ENCODE results near the gene ETNPPL.

Gene ETNPPL

DNA sequence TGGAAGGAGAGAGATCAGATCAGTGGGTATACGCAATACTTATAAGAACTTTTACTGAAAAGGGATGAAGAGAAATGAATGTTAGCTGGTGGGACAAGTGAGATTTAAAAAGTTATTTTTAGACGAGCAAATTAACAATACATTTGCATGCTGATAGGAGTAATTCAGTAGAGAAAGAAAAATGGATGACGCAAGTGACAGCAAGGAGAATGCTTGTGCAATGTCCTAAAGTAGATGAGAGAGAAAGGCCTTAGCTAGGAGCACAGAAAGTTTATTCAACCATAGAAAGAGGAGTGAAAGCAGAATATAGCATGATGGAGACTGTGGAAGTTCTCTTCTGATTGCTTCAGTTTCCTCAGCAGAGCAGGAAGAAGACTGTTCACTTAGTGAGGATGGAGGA, 66.7 kb downstream of the ETNPPL start:
- TF ChIP-seq, protein P1, sequence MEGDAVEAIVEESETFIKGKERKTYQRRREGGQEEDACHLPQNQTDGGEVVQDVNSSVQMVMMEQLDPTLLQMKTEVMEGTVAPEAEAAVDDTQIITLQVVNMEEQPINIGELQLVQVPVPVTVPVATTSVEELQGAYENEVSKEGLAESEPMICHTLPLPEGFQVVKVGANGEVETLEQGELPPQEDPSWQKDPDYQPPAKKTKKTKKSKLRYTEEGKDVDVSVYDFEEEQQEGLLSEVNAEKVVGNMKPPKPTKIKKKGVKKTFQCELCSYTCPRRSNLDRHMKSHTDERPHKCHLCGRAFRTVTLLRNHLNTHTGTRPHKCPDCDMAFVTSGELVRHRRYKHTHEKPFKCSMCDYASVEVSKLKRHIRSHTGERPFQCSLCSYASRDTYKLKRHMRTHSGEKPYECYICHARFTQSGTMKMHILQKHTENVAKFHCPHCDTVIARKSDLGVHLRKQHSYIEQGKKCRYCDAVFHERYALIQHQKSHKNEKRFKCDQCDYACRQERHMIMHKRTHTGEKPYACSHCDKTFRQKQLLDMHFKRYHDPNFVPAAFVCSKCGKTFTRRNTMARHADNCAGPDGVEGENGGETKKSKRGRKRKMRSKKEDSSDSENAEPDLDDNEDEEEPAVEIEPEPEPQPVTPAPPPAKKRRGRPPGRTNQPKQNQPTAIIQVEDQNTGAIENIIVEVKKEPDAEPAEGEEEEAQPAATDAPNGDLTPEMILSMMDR (IDR thresholded peaks at IDR 0.05; ENCODE audit: unreplicated experiment in 3 of 3) = no peak
- Mint-ChIP-seq H3K27ac (no peak overlapping the region), H3K36me3 (ENCODE audit: low read depth) (no peaks in the 10 kb centered on the region), H3K4me1 (no peaks in the 10 kb centered on the region), H3K27me3 (ENCODE audit: low read depth) (no peaks in the 10 kb centered on the region), H3K9me3 (no peaks in the 10 kb centered on the region), H3K4me3 (no peak overlapping the region)

DNA sequence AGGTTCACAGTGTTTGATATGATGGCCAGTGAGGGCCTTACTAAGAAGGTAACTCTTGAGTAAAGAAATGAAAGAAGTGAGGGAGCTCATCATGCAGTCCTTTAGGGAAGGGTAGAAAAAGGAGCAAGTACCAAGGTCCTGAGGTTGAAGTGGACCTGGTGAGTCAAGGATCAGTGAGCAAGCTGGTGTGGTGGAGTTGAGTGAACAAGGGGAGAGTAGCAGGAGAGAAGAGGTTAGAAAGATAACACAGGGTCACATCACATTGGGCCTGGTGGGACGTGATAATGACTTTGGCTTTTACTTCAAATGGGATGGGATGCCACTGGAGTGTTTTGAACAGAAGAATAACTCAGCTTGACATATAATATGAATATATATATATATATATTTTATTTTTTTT, 67.8 kb downstream of the ETNPPL start:
- H3K4me1 Mint-ChIP-seq = no peaks in the 10 kb centered on the region
- no peak overlapping the region for H3K27ac Mint-ChIP-seq
- TF ChIP-seq, protein P1 (IDR thresholded peaks at IDR 0.05; ENCODE audit: unreplicated experiment in 3 of 3) = no peak
- no peaks in the 10 kb centered on the region for H3K36me3 Mint-ChIP-seq (ENCODE audit: low read depth)
- H3K27me3 Mint-ChIP-seq (ENCODE audit: low read depth) = no peaks in the 10 kb centered on the region
- H3K9me3 Mint-ChIP-seq = no peaks in the 10 kb centered on the region
- no peak overlapping the region for H3K4me3 Mint-ChIP-seq

DNA sequence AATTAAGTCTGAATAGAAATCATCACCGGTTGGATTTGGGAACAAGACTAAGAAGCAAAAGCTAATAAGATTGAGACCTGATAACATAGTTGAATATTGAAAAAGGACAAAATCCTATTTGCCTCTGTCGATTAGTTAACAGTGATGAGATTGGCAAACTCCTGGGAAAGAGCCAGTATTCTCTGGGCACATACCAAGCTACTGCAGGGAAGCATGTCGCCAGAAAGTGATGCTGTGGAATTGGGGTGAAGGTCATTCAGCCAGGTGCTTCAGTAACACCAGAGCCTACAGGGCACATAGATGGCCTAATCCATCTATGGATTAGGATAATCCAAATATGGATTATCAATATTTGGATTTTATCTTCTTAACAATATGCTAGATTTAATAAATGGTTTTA, 68.4 kb downstream of the ETNPPL start:
- H3K36me3 Mint-ChIP-seq (ENCODE audit: low read depth) = no peaks in the 10 kb centered on the region
- H3K27ac Mint-ChIP-seq = no peak overlapping the region
- H3K27me3 Mint-ChIP-seq (ENCODE audit: low read depth) = no peaks in the 10 kb centered on the region
- TF ChIP-seq, protein P1 (IDR thresholded peaks at IDR 0.05; ENCODE audit: unreplicated experiment in 3 of 3) = no peak
- no peak overlapping the region for H3K4me3 Mint-ChIP-seq
- H3K9me3 Mint-ChIP-seq = no peaks in the 10 kb centered on the region
- no peaks in the 10 kb centered on the region for H3K4me1 Mint-ChIP-seq

DNA sequence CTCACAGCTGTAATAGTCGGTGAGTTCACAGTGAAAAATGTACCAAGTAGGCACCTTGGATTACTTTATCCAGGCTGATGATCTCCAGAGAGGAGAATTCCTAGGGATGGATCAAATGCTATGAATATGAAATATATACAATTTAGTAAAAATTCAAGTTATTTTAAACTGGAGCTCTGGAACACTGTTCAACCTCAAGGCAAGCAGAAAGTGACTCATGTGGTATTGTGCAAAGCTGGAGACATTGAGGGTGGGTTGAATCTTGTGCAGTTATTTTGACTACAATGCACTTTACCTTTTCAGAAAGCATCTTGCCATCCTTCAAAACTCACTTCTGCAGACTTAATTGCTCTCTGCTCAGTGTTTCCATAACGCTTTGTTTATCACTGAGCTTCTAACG, 69.0 kb downstream of the ETNPPL start:
- no peak overlapping the region for H3K27ac Mint-ChIP-seq
- H3K9me3 Mint-ChIP-seq = no peaks in the 10 kb centered on the region
- H3K27me3 Mint-ChIP-seq (ENCODE audit: low read depth) = no peaks in the 10 kb centered on the region
- H3K36me3 Mint-ChIP-seq (ENCODE audit: low read depth) = no peaks in the 10 kb centered on the region
- TF ChIP-seq, protein P1 (IDR thresholded peaks at IDR 0.05; ENCODE audit: unreplicated experiment in 3 of 3) = no peak
- no peak overlapping the region for H3K4me3 Mint-ChIP-seq
- no peaks in the 10 kb centered on the region for H3K4me1 Mint-ChIP-seq

DNA sequence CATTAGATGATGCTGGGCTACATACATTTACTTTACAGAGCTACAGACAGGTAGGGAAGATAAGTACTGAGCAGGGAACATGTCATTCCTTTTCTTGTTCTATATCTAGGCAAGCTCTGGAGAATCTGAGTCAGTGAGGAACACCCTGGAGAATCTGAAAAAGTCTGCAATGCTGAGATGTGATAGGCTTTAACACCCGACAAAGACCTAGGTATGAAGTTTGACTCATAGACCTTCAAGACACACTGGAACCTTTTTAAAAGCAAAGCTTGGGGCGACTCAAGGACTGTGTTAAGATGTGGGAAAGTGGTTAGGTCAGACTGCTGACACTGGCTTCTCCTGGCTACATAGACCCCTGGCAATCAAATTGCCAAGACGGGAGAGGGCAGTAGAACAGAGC, 69.6 kb downstream of the ETNPPL start:
- Mint-ChIP-seq H3K27ac (no peak overlapping the region), H3K4me3 (no peak overlapping the region), H3K27me3 (ENCODE audit: low read depth) (no peaks in the 10 kb centered on the region), H3K4me1 (no peaks in the 10 kb centered on the region), H3K36me3 (ENCODE audit: low read depth) (no peaks in the 10 kb centered on the region), H3K9me3 (no peaks in the 10 kb centered on the region)
- TF ChIP-seq, protein P1 (IDR thresholded peaks at IDR 0.05; ENCODE audit: unreplicated experiment in 3 of 3) = no peak

Measured in nephron (organoid).